Stimulated activated naive CD4-positive, alpha-beta T cell (primary cell): ENCODE results near the gene MPDZ.

Source experiments
- DNase-seq, 6 experiments: peaks; one replicate each; lab custom pipeline; 2025; lab: John Stamatoyannopoulos, UW

The MPDZ gene

GRCh38 chr9:13279284-13280141 lies at the start of gene MPDZ:
Gene MPDZ, minus strand, starts transcription at chr9:13279692. Its CDS starts 29,377 bp downstream, at chr9:13250315.
- DNase-seq, result no peak

GRCh38 chr9:13324988-13325387 lies 45.5 kb upstream of the MPDZ start:
- DNase-seq, result no peak

GRCh38 chr9:13322828-13323550 lies 43.5 kb upstream of the MPDZ start:
- no peak for DNase-seq

- DNase-seq, result no peak
Observed at GRCh38 chr9:13318027-13318426, 38.5 kb upstream of the MPDZ start.

GRCh38 chr9:13296972-13297371 lies 17.5 kb upstream of the MPDZ start:
- DNase-seq, result no peak

- DNase-seq, result no peak
Observed at GRCh38 chr9:13295556-13295955, 16.1 kb upstream of the MPDZ start.

GRCh38 chr9:13292782-13293181 lies 13.3 kb upstream of the MPDZ start:
- DNase-seq, result no peak

- no peak for DNase-seq
Observed at GRCh38 chr9:13292158-13292557, 12.7 kb upstream of the MPDZ start.

GRCh38 chr9:13291718-13292117 lies 12.2 kb upstream of the MPDZ start:
- DNase-seq, result no peak

- no peak for DNase-seq
Observed at GRCh38 chr9:13284011-13284410, 4.5 kb upstream of the MPDZ start.

GRCh38 chr9:13282998-13283397 lies 3.5 kb upstream of the MPDZ start:
- no peak for DNase-seq

GRCh38 chr9:13281356-13282016 lies 2.0 kb upstream of the MPDZ start:
- DNase-seq, result no peak

- DNase-seq, result no peak
Observed at GRCh38 chr9:13278368-13279246, 885 bp downstream of the MPDZ start.

GRCh38 chr9:13278023-13278367 lies 1.5 kb downstream of the MPDZ start:
- DNase-seq, result no peak

GRCh38 chr9:13274886-13275641 lies 4.4 kb downstream of the MPDZ start:
- DNase-seq, result no peak

GRCh38 chr9:13270734-13271133 lies 8.8 kb downstream of the MPDZ start:
- DNase-seq, result no peak

- no peak for DNase-seq
Observed at GRCh38 chr9:13269589-13270452, 9.7 kb downstream of the MPDZ start.

- no peak for DNase-seq
Observed at GRCh38 chr9:13268469-13268868, 11.0 kb downstream of the MPDZ start.

GRCh38 chr9:13267743-13268142 lies 11.7 kb downstream of the MPDZ start:
- no peak for DNase-seq

GRCh38 chr9:13266167-13266566 lies 13.3 kb downstream of the MPDZ start:
- DNase-seq, result no peak
